NCI-H128 (cell line): Measurements from ENCODE around the gene DLG3.
"Not testable (repeated sequence)": the region's sequence is repeated elsewhere in the genome, so short reads cannot be mapped to it uniquely, and the experiment has no call there.

ENCODE experiments used
- DNase-seq: peaks from one replicate; lab custom pipeline; 2025; ENCODE audit not compliant: unreplicated experiment; lab: John Stamatoyannopoulos, UW

DLG3 gene

DNA sequence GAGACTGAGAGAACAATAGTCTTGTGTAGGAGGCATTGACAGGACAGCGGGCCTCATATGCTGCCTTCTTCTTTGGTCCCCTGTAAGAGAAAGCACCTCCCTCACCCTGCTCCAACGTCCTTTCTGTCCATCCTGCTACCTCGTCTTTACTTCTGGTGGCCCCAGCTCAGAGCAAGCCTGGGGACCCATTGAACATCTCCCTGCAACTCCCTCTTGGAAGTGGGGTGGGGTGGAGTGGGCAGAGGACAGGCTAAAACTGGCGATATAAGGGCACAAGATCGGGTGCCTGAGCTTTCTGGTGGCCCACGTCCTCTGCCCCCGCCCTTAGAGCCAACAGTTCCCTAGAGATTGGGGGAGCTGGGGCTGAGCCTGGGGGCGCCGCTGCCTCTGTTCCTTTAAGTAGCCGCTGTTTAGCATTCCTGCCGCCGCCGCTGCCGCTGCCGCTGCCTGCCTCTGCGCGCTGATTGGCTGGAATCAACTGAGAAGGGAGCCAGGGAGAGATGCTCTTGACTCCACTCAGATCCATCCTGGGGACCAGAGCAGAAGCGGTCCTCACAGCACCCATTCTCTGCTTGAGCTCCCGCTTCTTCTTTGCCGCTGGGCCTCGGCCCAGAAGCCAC is at the start of gene DLG3:
Gene DLG3 (plus strand): TSS at position 510 of the 620 bp plus-strand sequence. CDS start 367 bp downstream, outside the sequence.
- DNase-seq: peak; percentile 39

DNA sequence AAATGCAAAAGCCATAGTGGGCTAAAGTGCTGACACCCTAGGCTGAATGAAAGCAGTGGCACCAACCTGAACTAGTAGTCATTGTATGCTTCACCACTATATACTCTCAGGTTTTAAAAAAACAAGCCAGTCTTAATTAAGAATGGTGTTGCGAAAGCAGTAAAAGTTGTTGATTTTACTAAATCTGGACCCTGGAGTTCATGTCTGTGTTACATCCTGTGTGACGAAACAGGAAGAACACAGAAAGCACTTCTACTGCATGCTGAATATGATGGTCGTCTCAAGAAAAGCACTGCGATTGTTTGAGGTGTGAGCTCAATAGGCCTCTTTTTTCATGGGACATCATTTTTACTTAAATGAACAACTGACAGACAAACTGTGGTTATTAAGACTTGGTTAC is 45.7 kb upstream of the DLG3 start:
- DNase-seq: no peak

DNA sequence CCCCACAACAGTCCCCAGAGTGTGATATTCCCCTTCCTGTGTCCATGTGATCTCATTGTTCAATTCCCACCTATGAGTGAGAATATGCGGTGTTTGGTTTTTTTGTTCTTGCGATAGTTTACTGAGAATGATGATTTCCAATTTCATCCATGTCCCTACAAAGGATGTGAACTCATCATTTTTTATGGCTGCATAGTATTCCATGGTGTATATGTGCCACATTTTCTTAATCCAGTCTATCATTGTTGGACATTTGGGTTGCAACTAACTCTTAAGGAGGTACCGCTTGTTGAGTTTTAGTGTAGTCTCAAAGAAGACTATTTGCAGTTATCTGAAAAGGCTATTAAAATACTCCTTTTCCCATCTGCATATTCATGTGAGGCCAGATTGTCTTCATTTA is 44.5 kb upstream of the DLG3 start:
- DNase-seq: not testable (repeated sequence)

DNA sequence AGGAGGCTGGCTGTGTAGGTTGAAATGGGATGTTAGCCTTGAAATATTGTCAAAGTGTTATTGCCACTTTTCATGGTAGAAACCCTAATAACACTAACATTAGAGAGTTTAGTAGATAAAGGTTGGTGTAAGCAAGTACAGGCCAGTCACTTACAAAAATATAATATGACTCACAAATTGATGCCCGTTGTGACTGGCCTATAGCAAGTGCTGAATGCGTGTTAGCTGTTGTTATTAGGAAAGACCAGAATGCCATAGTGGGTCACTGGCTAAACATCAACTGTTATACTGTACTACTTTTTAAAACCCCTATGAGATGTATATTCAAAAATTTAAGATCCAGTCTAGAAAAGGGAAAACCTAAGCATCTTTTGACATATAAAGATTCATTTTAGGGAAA is 41.9 kb upstream of the DLG3 start:
- no peak for DNase-seq

DNA sequence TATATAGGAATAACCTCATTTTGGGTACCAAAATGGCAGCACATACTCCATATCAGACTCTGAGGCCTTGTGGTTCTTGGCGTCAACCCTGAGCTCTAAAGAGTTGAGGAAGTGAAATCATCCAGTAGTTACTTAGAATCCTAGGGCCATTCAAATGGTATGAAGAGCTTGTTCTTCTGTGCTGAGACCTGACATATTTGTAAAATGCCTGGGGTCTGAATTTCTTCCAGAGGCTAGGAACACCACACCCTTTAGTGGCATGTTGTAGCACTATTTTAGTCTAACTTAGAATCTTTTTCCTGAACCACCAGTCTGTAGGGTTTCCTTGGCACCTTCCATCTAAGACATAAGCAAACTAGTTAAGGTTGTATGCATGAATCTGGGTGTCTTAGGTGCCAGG is 39.6 kb upstream of the DLG3 start:
- DNase-seq: no peak

DNA sequence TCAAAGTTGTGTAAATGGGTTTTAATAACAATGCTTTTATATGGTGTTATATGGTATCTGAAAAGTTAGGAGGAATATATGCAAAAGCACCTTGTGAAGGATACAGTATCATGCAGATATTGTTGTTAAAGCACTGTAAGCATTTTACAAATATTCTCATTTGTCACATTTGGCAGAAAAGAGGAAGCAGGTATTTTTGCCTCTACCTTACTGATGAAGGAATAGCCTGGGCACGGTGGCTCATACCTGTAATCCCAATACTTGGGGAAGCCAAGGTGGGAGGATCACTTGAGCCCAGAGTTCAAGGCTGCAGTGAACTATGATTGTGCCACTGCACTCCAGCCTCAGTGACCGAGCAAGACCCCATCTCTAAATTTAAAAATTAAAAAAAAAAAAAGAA is 33.7 kb upstream of the DLG3 start:
- DNase-seq: no peak

DNA sequence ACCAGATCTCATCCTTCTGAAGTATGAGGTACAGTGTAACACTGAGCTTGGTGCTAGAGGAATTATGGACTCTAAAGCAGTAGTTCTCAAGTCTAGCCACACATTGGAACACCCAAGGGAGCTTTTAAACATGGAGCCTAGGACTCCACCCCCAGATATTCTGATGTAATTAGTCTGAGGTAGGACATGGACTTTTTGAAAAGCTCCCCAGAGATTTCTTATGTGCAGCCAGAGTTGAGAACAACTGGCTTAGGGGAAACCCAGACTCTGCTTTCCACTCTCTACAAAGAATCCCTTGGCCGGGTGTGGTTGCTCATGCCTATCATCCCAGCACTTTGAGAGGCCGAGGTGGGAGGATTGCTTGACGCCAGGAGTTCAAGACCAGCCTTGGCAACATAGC is 33.2 kb upstream of the DLG3 start:
- no peak for DNase-seq

DNA sequence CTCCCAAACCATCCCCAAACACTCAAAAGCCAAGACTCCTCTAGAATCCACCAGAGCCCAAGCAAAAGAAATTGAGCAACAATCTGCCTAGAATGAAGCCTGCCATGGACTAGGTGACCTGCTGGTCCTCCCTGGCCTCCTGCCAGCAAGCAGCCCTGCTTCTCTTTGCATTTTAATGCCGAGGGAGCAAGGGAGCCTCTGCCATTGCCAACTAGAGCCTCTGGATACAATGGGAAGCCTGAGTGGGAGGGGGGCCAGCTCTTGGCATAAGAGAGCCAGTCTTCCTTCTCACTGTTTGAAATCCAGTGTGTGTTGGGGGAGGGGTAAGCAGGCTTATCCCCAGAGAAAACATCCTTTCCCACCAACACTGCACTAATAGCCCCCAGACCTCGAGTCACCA is 23.0 kb upstream of the DLG3 start:
- no peak for DNase-seq

DNA sequence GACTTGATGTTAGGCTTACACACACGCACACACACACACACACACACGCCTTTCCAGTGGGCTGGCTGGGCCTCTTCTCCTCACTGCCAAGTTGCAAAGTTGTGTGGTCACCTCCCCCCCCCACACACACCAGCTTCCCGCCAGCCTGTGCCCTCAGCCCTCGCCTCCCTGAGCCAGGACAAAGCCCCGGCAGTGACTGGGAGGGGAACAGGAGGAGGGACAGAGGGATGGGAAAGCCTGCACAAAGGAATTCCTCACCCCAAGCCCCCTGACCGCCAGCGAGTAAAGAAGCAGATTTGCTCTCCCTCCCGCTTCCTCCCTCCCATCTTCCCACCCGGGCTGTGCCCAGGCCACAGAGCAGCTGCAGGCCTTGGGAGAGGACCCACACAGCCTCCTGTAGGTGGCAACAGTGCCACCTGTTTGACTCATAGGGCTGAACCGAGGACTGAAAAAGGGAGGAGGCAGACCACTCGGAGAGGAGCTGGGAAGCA is 21.7 kb upstream of the DLG3 start, which contains the start of gene GDPD2:
Gene GDPD2 (plus strand): TSS at position 464 of the 491 bp plus-strand sequence. CDS start 1,671 bp downstream, outside the sequence.
- peak; percentile 29 for DNase-seq

DNA sequence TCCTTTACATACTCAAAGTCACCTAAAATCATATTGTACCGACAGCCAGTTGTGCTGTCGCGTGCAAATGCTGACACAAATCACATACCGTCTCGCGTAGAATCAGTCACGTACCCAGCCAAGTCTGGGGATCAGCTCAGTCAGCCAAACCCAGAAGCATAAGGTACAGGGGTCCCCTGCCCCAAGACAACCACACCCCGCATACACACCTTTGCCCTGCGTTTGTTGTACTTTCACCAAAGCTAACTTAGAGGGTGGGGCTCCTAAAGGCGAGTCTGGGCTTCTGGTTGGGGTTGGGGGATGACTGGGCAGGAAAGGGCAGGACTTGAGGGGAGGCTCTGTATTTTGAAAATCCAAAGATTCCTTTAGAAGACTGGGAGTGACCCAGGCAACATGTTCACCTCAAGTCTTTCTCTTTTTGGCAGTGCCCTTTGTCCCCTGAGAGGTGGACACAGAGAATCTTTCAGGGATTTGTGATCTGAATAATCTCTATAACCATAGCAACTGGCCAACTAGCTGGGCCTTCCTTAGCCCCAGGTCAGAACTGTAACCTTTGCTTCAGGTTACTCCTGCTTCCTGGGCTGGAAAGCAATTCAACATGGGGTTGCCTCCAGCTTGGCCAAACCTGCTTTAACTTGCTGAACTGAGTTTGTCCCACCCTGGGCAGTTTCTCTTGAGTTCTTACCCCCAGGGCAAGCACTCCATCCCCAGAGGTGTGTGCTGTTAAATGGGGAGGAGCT is 20.5 kb upstream of the DLG3 start:
- no peak for DNase-seq

DNA sequence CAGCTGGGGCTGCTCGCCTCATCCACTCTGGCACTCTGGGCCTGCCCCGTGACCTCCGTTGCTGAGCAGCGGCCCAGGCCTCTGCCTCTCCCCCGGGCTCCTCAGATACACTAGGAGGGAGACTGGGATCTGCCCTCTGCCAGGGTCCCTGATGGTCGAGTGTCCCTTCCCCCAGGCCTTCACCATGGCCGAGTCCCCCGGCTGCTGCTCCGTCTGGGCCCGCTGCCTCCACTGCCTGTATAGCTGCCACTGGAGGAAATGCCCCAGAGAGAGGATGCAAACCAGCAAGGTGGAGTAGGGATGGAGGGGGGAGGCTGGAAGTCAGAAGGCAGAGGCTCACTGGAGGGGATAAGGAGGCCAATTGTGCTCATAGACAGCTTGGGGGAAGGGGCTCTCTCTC is 19.8 kb upstream of the DLG3 start:
- DNase-seq: no peak

DNA sequence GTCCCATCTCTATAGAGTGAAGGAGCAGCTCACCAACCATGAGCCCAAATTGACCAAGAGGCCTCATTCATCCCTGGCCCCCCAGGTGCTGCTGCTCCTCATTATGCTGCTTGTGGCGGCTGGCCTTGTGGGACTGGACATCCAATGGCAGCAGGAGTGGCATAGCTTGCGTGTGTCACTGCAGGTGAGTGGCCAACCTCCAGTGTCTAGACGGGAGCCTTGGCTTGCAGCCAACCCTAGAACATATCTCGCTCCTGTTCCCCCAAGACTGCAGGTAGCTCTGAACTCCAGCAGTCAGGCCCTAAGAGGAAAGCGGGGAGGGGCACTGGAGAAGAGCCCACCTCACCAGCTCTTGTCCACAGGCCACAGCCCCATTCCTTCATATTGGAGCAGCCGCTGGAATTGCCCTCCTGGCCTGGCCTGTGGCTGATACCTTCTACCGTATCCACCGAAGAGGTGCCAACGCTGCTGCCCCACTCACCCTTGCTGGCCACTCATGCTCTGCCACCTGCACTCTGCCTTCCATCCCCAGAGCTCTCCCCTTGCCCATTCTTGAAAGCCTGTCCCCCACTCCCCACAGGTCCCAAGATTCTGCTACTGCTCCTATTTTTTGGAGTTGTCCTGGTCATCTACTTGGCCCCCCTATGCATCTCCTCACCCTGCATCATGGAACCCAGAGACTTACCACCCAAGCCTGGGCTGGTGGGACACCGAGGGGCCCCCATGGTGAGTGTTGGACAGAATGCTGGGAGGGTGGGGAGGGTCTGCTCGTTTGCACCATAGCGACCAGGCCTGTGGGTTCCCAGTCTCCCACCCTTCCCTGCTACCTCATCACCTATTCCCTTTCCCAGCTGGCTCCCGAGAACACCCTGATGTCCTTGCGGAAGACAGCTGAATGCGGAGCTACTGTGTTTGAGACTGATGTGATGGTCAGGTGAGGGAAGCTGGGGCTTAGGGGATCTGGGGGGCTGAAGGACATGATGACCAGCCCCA is 18.1 kb upstream of the DLG3 start:
- DNase-seq: no peak

DNA sequence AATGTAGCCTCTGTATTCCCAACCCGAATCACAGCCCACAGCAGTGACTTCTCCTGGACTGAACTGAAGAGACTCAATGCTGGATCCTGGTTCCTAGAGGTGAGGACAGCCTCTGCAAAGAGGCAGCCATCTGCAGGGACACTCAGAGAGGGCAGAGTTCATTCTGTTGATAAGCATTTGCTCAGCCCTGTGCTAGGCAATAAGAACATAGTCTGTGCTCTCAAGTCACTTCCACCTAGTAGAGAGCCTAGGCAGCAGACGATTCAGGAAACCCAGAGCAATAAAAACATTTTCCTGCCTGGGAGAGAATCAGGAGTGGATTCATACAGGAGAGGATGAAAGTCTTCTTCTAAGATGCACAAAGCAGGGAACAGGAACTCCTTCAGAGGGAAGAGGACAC is 17.3 kb upstream of the DLG3 start:
- DNase-seq: no peak

DNA sequence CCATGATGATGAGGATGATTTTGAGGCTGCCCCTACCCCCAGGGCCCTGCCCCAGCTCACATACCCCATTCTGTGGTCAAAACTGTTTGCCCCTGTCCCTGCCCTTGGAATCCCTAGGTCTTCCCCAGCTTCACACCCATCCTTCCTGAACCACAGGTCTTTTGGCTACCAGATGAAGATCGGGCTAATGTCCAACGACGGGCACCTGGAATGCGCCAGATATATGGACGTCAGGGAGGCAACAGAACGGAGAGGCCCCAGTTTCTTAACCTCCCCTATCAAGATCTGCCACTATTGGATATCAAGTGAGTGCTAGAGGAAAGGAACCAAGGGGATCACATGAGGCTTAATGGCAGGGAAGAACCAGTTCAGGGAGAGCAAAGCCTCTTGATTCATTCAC is 14.9 kb upstream of the DLG3 start:
- DNase-seq: no peak

DNA sequence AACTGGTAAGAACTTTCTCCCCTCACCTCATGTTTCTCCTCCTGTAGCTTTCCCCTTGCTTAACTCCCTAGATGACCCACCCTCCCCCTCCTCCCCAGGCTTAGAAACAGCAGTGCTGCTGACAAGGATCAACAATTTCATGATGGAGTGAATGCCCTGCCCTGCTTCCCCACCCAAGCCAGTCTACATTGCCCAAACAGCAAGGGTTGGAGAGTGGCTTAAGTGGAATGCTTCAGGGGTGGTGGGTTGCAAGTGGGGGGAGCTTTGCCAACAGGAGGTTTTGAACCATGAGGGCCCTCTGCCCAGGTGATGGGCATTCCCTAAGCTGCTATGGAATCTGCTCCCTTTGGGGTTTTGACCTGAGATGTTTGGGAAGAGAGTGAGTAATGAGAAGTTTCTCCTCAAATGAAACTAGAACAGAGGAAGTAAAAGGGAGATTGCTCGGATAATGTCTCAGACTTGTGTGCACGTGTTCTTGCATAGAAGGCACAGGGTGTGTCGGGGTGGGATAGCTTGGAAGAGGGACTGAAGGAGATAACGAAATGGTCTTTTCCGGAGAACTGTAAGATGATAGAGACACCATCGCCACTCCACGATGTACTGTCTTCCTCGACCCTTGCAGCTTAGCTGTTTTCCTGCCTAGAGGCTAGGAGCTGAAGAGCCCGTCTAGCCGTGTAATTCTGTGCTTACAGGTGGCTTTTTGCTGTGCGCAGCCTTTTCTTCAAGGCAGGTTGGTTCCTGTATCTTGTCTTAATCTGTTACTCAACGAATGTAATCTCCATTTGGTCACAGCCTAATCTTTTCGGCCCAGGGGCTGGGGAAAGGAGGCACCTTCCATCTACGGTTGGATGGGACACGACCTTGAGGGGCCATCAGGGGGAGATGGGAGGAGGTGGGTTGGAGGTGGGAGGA is 11.4 kb upstream of the DLG3 start:
- DNase-seq: no peak

DNA sequence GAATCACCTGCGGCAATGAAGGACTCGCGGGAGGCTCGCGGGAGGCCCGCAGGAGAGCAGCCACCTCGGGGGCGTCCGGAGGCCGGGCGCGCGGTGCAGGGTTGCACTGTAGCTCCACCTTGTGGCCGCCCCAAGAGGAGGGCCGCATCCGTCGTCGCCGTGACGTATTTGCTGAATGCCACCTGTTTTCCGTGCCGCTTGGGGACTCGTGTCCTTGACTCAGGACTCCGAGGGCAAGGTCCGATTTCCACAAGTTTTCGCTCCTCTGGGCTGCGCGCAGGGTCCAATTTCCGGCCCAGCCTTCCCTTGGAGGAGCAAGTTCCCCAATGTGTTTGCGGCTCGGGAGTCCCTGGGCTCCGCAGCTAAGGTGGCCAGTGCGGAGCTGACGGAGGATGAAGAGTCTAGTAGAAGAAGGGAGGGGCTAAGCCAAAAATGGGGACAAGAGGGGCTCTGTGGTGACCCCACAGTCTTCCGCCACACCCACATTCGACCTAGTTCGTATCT is 10.7 kb upstream of the DLG3 start:
- peak; percentile 38 for DNase-seq

DNA sequence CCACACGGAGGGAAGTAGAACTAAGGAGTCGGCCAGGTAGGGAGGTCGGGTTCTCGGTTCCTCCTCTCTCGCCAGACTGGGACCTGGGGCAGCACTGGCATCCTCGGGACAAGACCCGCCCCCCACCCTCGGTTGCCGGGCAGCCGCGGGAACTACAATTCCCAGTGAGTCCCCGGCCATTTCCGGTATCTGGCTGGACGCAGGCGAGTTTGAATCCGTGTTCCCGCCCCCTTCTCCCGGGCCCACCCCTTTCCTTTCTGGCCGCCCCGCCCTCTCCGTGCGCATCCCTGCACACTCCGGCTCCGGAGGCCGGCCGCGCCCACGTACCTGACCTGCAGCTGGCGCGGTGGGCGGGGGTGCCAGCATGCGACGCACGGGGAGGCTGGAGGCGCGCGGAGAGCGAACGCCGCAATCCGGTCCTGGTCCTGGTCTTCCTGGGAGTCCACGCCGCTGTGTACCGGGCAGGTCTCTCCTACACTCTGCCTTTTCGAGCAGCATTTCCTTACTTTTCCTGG is 10.2 kb upstream of the DLG3 start:
- peak; percentile 51 for DNase-seq

DNA sequence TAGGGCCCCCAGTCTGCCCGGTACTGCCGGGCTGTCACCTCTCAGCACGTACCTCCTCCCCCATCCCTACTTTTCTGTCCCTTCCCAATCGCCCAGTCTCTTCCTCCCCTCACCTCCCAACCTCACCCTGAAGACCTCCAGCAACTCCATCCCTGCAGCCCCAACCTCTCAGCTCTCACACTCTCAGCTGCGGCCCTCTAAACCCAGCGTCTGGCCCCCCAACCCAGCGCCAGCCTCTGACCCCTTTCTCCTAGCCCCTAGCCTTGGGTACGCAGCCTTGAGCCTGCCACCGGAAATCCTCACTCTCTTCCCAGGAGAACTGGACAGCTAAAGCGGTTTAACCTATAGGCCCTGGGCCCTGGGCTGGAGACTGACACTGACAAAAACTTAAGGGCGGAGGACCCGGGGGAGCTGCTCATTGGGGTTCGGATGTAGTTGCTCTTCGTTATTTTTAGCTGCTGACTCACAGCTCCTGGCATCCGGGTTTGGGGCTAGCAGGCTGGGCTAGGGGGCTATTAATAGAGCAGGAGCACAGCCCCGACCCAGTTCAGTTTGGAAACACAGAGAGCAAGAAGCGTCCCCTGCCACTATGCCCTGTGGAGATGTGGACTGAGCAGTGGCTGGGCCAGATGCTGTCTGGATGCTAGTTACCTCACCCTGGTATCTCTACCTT is 9.6 kb upstream of the DLG3 start:
- no peak for DNase-seq

DNA sequence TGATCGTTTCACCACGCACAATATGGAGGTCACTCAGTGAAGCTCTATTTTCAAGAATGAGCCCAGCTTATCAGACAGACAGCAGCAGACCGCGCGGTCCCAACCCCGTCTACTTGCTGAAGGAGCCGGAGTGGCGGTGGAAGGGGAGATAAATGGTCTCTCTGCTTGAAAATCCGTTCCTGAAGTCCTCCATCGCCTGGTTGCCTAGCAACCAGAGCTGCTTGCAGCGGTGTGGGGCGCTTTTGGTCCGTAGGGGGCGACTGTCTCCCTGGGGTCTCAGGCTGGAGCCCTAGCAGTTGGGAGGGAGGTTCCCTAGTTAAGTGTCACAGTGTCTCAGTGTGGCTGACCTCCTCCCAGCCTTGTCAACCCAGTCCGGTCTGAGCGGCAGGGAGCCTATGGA is 8.3 kb upstream of the DLG3 start:
- no peak for DNase-seq
